Limb (tissue), 2 donors: ENCODE results near the gene SIRT7.

Source experiments
- DNase-seq, 2 donors: peaks; one replicate each; pipeline ENCODE4 v3.0.0-alpha.2; 2016; ENCODE audit errors: extremely low spot score in 2 of 2

Gene SIRT7

GRCh38 chr17:81888105-81888987 lies 29.6 kb downstream of the SIRT7 start:
- DNase-seq: no peak

- no peak for DNase-seq
Measured at GRCh38 chr17:81885869-81886548, 32.0 kb downstream of the SIRT7 start.

- DNase-seq: no peak
Measured at GRCh38 chr17:81885454-81885853, 32.5 kb downstream of the SIRT7 start.

GRCh38 chr17:81884968-81885367 lies 33.0 kb downstream of the SIRT7 start:
- DNase-seq: no peak

DNA sequence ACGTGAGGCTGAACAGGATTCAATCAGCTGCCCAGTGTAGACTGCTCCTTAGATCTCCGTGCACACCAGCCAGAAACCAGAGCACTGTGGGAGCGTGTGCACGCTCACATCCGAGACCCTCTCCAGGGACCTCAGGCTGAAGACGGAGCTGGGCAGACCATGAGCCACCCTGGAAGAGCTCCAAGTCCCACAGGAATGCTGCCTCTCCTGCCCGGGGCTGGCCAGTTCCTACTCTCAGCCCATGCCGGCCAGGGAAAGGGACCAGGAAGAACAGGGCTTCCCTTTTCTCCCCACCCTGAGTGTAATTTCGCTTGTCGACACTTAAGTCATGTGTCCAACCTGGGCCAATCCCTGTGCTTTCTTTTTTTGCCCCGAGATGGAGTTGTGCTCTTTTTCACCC lies 33.5 kb downstream of the SIRT7 start:
- no peak for DNase-seq

DNA sequence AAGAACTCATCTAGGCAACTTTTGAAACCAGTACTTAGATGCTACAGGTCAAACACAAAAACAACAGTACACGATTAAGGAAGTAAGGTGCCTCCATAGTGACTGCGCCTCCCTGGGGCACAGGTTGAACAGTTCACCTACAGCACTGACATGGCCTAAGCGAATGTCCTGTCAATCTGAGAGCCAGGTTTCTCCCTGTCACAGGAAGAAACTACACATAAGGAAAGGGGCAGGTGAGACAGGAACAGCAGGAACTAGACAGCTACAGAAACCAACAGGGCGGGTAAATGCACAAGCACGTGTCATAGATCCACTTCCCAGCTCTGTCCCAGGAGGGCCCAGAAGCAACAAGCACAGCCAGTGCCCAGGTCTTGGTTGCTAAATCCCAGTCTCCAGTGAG lies 38.9 kb downstream of the SIRT7 start:
- DNase-seq: no peak

DNA sequence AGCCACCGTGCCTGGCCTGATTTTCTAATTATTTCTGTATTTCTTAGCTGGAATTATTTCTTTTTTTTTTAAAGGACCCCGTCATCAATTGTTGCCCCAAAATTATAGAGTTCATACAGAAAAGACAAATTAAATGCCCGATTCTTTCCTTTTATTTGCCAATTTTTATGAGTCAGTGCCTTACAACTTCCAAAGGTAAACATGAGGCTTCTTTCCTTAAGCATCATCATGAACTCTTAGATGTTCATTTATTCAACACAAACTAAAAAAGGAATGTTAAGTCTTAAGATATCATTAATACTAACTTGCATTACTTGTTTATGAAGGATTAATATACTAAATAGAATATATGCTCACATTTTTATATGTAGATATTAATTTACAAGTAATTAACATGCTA lies 39.7 kb downstream of the SIRT7 start:
- no peak for DNase-seq

GRCh38 chr17:81877569-81877968 lies 40.4 kb downstream of the SIRT7 start:
- no peak for DNase-seq

GRCh38 chr17:81871387-81872230 lies 46.4 kb downstream of the SIRT7 start:
- DNase-seq: peak; percentile 91 to 95

DNA sequence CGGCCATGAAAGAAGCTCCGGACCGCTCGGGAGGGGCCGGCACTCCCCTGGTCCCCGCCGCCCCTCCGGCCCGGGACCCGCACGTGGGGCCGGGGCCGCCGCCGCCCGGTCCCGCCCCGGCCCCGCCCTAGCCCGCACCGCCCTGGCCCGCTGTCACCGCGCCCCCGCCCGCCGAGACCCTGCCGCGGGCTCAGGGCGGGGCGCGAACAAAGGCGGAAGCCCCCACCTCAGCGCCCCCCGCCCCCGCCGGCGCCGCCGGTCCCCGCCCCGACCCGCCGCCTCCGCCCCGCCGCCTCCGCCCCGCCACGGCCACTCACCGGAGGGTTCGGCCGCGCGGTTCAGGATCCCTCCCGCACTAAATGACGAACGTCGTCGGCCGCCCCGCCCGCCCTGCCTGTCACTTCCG lies 47.0 kb downstream of the SIRT7 start, which contains the start of gene ARHGDIA:
ARHGDIA (minus strand) TSS at position 357 of the 406 bp plus-strand sequence. CDS start 1,407 bp downstream, outside the sequence.
- no peak for DNase-seq

- peak in 1 of 2 donors; percentile 65 for DNase-seq
Measured at GRCh38 chr17:81870131-81870980, 47.6 kb downstream of the SIRT7 start.

- peak in 1 of 2 donors; percentile 81 for DNase-seq
Measured at GRCh38 chr17:81869221-81870130, 48.5 kb downstream of the SIRT7 start.

DNA sequence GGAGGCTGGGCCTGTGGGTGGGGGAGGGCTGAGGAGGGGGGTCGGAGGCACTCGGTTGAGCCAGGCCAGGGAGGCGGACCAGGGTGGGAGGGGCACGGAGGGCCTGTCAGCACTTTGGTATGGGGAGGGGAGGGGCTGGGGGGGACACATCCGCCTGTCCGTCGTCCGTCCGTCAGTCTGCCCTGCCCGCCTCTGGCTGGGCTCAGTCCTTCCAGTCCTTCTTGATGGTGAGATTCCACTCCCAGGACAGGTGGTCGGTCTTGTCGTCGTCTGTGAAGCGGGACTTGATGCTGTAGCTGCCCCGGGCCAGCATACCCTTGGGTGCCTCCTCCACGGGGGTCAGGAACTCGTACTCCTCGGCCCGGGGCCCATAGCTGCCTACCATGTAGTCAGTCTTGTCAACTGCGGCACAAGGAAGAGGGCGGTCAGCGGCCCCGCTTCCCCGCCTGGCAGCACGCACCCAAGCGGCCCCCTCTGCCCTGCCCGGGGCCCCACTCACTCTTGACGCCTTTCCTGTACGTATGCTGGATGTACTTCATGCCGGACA lies 49.2 kb downstream of the SIRT7 start:
- DNase-seq: peak in 1 of 2 donors; percentile 61

DNA sequence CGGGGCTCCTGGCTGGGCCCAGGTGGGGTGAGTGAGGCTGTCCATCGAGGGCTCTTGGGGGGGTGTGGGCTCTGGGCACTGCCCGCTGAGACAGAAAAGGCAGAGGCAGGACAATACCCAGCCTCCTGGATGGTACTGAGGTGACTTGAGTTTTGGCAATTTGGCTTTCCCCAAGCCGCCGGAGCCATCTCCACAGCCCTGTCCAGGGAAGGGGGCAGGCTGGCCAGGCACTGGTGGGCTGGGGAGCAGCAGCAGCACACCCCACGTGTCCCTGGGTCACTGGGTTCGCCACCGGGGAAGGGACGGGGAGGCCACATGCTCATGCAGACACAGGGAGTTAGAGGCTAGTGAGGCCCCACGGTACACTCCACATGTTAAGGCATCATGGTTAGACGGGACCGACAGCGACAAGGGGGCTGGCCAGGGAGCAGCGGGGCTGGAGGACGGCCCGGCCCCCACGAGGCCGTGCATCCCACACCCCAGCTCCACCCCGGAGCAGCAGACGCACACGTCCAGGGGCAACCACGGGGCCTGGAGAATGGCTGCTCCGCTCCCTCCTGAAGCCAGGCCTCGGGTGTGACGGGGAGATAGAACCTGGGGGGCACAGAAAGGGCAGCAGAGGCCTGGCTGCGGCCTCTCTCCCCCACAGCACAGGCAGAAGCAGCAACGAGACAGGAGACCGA lies 49.8 kb downstream of the SIRT7 start:
- DNase-seq: no peak

GRCh38 chr17:81867170-81867990 lies 50.6 kb downstream of the SIRT7 start:
- no peak for DNase-seq

DNA sequence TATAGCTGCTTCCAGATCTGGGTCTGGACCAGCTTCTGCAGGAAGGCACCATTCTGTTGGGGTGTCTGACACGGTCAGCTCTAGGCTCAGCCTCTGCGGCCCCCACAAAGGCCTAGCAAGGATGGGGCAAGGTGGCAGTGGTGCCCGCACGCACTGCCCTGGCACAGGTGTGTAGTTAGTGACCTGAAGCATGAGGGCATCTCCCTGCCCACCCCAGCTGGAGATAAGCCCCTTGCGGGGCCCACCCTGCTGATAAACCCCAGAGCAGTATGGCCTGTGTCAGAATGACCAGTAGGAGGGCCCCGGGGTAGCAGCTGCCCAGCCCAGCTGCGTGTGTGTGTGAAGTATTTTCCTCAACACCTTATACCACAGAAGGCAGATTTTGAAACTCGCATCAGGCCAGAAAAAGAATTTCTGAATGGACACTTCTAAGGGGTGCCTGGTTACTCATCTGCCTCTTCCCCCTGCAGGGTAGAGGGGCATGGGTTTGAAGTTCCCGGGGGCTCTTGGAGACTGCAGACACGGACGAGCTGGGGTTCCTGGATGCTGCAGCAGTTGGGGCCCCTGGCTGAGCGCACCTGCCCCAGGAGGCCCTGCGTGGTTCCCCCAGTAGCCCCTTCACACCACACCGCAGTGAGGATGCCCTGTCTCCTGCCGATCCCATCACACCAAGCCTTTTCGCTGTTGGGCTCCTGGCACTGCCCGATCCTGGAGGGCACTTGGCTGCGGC lies 51.4 kb downstream of the SIRT7 start:
- no peak for DNase-seq

DNA sequence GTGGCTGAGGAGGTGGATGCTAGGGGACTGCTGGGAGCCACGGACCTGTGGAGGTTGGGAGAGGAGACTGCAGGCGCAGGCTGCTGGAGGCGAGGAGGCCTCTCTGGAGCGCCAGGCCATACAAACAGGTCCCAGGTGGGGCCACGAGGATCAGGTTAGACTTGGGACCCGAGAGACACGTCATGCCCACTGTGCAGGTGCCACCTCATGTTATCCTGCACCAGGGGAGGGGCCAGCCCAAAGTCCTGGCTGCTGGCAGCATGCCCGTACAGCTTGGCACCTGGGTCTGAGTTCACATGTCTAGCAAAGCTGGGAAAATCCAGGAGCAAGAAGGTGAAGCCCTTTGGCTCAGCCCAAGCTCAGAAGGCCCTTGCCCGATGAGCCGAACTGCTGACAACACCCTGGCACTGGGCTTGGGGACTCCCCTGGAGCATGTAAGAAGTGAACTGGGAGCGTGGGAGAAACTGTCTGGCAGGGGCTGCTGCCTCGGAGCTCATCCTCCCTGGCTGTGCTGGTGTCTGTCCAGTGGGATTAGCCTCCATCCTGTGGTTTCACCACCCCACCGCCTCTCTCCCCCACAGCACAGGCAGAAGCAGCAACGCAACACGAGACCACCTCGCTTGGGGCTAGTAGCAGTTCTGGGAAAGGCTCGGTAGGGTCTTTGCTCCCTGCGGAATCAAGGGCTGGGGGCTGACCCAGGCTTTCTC lies 52.1 kb downstream of the SIRT7 start:
- DNase-seq: peak in 1 of 2 donors; percentile 51
